K562 (cell line): ENCODE measurements around the gene SEMA6C. TPM values are rescaled to one million over a fixed set of nuclear protein-coding genes. Genes with fewer than 3 reads are reported as not detected.

ENCODE experiments used
- CREB1 ChIP-seq, 2 experiments: sonication (generic) in 1 of 2; formaldehyde crosslinking in 1 of 2; IDR thresholded peaks; 2 replicates each; pipeline versions ENCODE4 v1.6.1 to v1.8.0; 2012 to 2022; ENCODE audit warnings: inconsistent platforms in 1 of 2, mild to moderate bottlenecking in 1 of 2, missing genetic modification reagents in 1 of 2, moderate library complexity in 1 of 2
- ELF4 ChIP-seq: fragments of 450-650 bp; formaldehyde crosslinking; IDR thresholded peaks from 2 replicates; pipeline ENCODE4 v1.4.0; 2022; ENCODE audit warnings: missing genetic modification characterization
- GABPB1 ChIP-seq: sonication (generic); formaldehyde crosslinking; IDR thresholded peaks from 2 replicates; pipeline ENCODE4 v1.8.0; 2022; ENCODE audit warnings: mild to moderate bottlenecking, missing genetic modification reagents
- GTF3C2 ChIP-seq: IDR thresholded peaks from 3 replicates; pipeline ENCODE4 v1.6.1; 2011; ENCODE audit warnings: borderline replicate concordance, mild to moderate bottlenecking, moderate library complexity; ENCODE audit not compliant: insufficient read length; ENCODE audit errors: extremely low read depth
- HMGN3 ChIP-seq: IDR thresholded peaks from 2 replicates; pipeline ENCODE4 v1.6.1; 2011; ENCODE audit warnings: borderline replicate concordance, low read depth, mild to moderate bottlenecking, mixed read lengths, low read length; ENCODE audit not compliant: insufficient read length; ENCODE audit errors: extremely low read depth
- MNT ChIP-seq, 2 experiments: fragments of 450-650 bp; conservative IDR thresholded peaks; 2 replicates each; pipeline ENCODE4 v1.6.1; 2017; ENCODE audit warnings: mild to moderate bottlenecking in 2 of 2, moderate library complexity in 2 of 2
- NBN ChIP-seq: fragments of 450-650 bp; IDR thresholded peaks from 2 replicates; pipeline ENCODE4 v1.6.1; 2016; ENCODE audit warnings: low read depth, mild to moderate bottlenecking
- NFIC ChIP-seq: fragments of 450-650 bp; IDR thresholded peaks from 2 replicates; pipeline ENCODE4 v1.6.1; 2017; ENCODE audit warnings: mild to moderate bottlenecking, inconsistent platforms
- NFYB ChIP-seq: IDR thresholded peaks from 2 replicates; pipeline ENCODE4 v1.6.1; 2011; ENCODE audit warnings: mild to moderate bottlenecking, moderate library complexity; ENCODE audit not compliant: insufficient read length; ENCODE audit errors: extremely low read depth
- NR2F6 ChIP-seq: fragments of 450-650 bp; formaldehyde crosslinking; IDR thresholded peaks from 2 replicates; pipeline ENCODE4 v1.4.0; 2020; ENCODE audit warnings: mild to moderate bottlenecking
- PHF21A ChIP-seq: fragments of 450-650 bp; IDR thresholded peaks from 2 replicates; pipeline ENCODE4 v1.6.1; 2017; ENCODE audit warnings: low read depth, borderline replicate concordance
- SMAD3 ChIP-seq: fragments of 450-650 bp; formaldehyde crosslinking; conservative IDR thresholded peaks from 2 replicates; pipeline ENCODE4 v1.4.0; 2020; ENCODE audit warnings: mild to moderate bottlenecking
- TCF7L2 ChIP-seq: fragments of 150-350 bp; IDR thresholded peaks from 2 replicates; pipeline ENCODE4 v1.6.1; 2016; ENCODE audit warnings: low read depth, mild to moderate bottlenecking, low read length, moderate library complexity
- ZBTB34 ChIP-seq: fragments of 250-450 bp; sonication (Bioruptor Pico); IDR thresholded peaks from 2 replicates; pipeline ENCODE4 v1.8.0; 2021; ENCODE audit warnings: mild to moderate bottlenecking, moderate library complexity
- ZC3H4 ChIP-seq: sonication (generic); formaldehyde crosslinking; IDR thresholded peaks from 2 replicates; pipeline ENCODE4 v1.9.0; 2021; ENCODE audit warnings: missing genetic modification reagents, borderline replicate concordance
- ZFP91 ChIP-seq: sonication (generic); formaldehyde crosslinking; IDR thresholded peaks from 2 replicates; pipeline ENCODE4 v1.8.0; 2022; ENCODE audit warnings: mild to moderate bottlenecking, missing genetic modification reagents
- ZNF143 ChIP-seq: sonication (generic); formaldehyde crosslinking; IDR thresholded peaks from 2 replicates; pipeline ENCODE4 v1.9.0; 2022; ENCODE audit warnings: mild to moderate bottlenecking, missing genetic modification reagents
- ZNF165 ChIP-seq: fragments of 250-450 bp; sonication (Bioruptor Pico); IDR thresholded peaks from 2 replicates; pipeline ENCODE4 v1.4.0; 2020; ENCODE audit warnings: borderline replicate concordance
- ZNF232 ChIP-seq: sonication (generic); formaldehyde crosslinking; IDR thresholded peaks from 2 replicates; pipeline ENCODE4 v1.8.0; 2022; ENCODE audit warnings: mild to moderate bottlenecking, missing genetic modification reagents
- ZNF785 ChIP-seq: fragments of 250-450 bp; sonication (Bioruptor Pico); IDR thresholded peaks from 2 replicates; pipeline ENCODE4 v1.4.0; 2020; ENCODE audit warnings: mild to moderate bottlenecking
- polyA plus RNA-seq, 8 experiments: library from polyadenylated mRNA; depleted of rRNA in 4 of 8; stranded (reverse) in 5 of 8; unstranded in 3 of 8; fragments of >200 nt; fragmentation: Nextera tagmentation in 2 of 8; fragmentation: Illumina TruSeq in 1 of 8; extraction: Ambion mirVana in 2 of 8; extraction: Trizol in 1 of 8; gene quantifications; 2 replicates each; pipeline versions ENCODE4 v1.2.1 to v1.2.3, GENCODE V29; 2011 to 2014; ENCODE audit warnings: inconsistent platforms in 1 of 8, missing spikeins in 1 of 8
- total RNA-seq, 7 experiments: library from RNA; depleted of rRNA in 6 of 7; stranded (reverse); fragments of >200 nt in 6 of 7; fragmentation: Illumina TruSeq in 2 of 7; extraction: Trizol in 2 of 7; gene quantifications; 2 replicates each; pipeline versions ENCODE4 v1.2.1 to v1.2.3, GENCODE V29; 2011 to 2021; ENCODE audit warnings: low replicate concordance in 1 of 7

SEMA6C gene
- total and polyA plus RNA-seq, 9 of the 15 experiments (the other 6 are each of a cell fraction or from before 2014, with no cell fraction given), result 0.03 to 4.6 (median 0.95) TPM

- no peak for TF ChIP-seq NR2F6
- peak; percentile 51 for TF ChIP-seq CREB1 (IDR thresholded peaks at IDR 0.05)
- peak; percentile 64 for TF ChIP-seq CREB1 (CRISPR knock-in tag; IDR thresholded peaks at IDR 0.05)
- TF ChIP-seq ZNF165 (CRISPR knock-in tag), result no peak
- TF ChIP-seq SMAD3 (CRISPR knock-in tag), result no peak
- peak; percentile 69 for TF ChIP-seq HMGN3
- TF ChIP-seq PHF21A, result peak; percentile 72; the same call in 1 of the 2 replicates
- TF ChIP-seq ZFP91, result no peak
- TF ChIP-seq ZNF143 (CRISPR knock-in tag), result no peak
- TF ChIP-seq ZNF785 (CRISPR knock-in tag), result no peak
- no peak; the same call in 1 of the 2 replicates for TF ChIP-seq ELF4
- TF ChIP-seq ZNF232 (CRISPR knock-in tag), result no peak
- no peak for TF ChIP-seq GTF3C2
- peak; percentile 70; the same call in 1 of the 2 replicates for TF ChIP-seq NBN
- TF ChIP-seq ZBTB34, result no peak
- no peak for TF ChIP-seq NFYB
- TF ChIP-seq GABPB1 (CRISPR knock-in tag), result peak; percentile 91
- peak; percentile 75 to 89 for TF ChIP-seq MNT (conservative IDR thresholded peaks at IDR 0.05)
- TF ChIP-seq NFIC, result peak; percentile 53
- no peak for TF ChIP-seq ZC3H4 (CRISPR knock-in tag)
- 0 out of 2 replicates have a peak, but pooled peaks have one; percentile 33 for TF ChIP-seq TCF7L2
Measured at GRCh38 chr1:151189637-151190445, 43.4 kb upstream of the SEMA6C start, which contains the start of gene VPS72 (continued).
